GM12878 (cell line): ENCODE results near the gene RND1. TPM values are rescaled to one million over a fixed set of nuclear protein-coding genes. Genes with fewer than 3 reads are reported as not detected.

Experiments used
- ATAC-seq: fragments of 200-7000 bp; cut with Tn5 transposase; 3 replicates; pipeline ENCODE4 v1.9.1; 2020; ENCODE audit warnings: mild to moderate bottlenecking, moderate library complexity
- BruUV-seq: library from RNA; stranded (reverse); fragments of 400-500 nt; replicated peaks from 2 replicates; lab custom pipeline; 2021; lab: Mats Ljungman, UMichigan
- CTCF ChIA-PET: fragments of 300-600 bp; sonication (Branson Sonifier 250); formaldehyde crosslinking; extraction: SDS; loops from one replicate; lab custom pipeline; 2021; ENCODE audit warnings: inconsistent platforms; lab: Yijun Ruan, JAX
- POLR2A ChIA-PET: fragments of 350-600 bp; formaldehyde crosslinking; extraction: SDS; loops from one replicate; lab custom pipeline; 2021; ENCODE audit warnings: inconsistent platforms; lab: Charles Lee
- RAD21 ChIA-PET: fragments of 300-600 bp; sonication (Branson Sonifier 250); formaldehyde crosslinking; loops from one replicate; lab custom pipeline; 2023; ENCODE audit warnings: antibody characterized with exemption; ENCODE audit not compliant: unreplicated experiment; lab: Charles Lee
- SMC1A ChIA-PET: fragments of 300-600 bp; sonication (Branson Sonifier 250); formaldehyde crosslinking; loops from one replicate; lab custom pipeline; 2023; ENCODE audit not compliant: unreplicated experiment, uncharacterized antibody; lab: Charles Lee
- DNase-seq: peaks from one replicate; pipeline ENCODE4 v3.0.0-alpha.2; 2011; ENCODE audit warnings: low read depth, low spot score
- FAIRE-seq: peaks from 3 replicates; lab custom pipeline; 2011; peaks lifted over from hg19 to GRCh38; lab: Jason Lieb, UNC
- H2AFZ ChIP-seq: 2 replicates; pipeline ENCODE4 v1.6.0; 2011; ENCODE audit warnings: low read depth, low read length, control low read depth; ENCODE audit not compliant: control insufficient read depth
- H3K27ac ChIP-seq: 2 replicates; pipeline ENCODE4 v1.5.1; 2011; ENCODE audit warnings: control low read depth; ENCODE audit not compliant: control insufficient read depth, insufficient read depth
- H3K27me3 ChIP-seq, 2 experiments: replicated peaks in 1 of 2; 2 replicates each; pipeline versions ENCODE4 v1.6.0 to v1.6.1; 2011; ENCODE audit warnings: low read length in 1 of 2; ENCODE audit not compliant: control insufficient read depth in 2 of 2, insufficient read depth in 2 of 2
- H3K36me3 ChIP-seq, 2 experiments: 2 replicates each; pipeline ENCODE4 v1.5.1; 2011; ENCODE audit warnings: low read length in 1 of 2; ENCODE audit not compliant: control insufficient read depth in 2 of 2, insufficient read depth in 2 of 2
- H3K4me1 ChIP-seq: 2 replicates; pipeline ENCODE4 v1.6.1; 2011; ENCODE audit warnings: mild to moderate bottlenecking, low read length, moderate library complexity, mixed read lengths; ENCODE audit not compliant: control insufficient read depth, insufficient read depth
- H3K4me2 ChIP-seq: 2 replicates; pipeline ENCODE4 v1.6.0; 2011; ENCODE audit warnings: control low read depth; ENCODE audit not compliant: control insufficient read depth, insufficient read depth
- H3K4me3 ChIP-seq: fragments of 200-600 bp; sonication (generic); 2 replicates; pipeline ENCODE4 v1.5.1; 2016
- H3K79me2 ChIP-seq: 2 replicates; pipeline ENCODE4 v1.6.0; 2011; ENCODE audit warnings: low read length; ENCODE audit not compliant: control insufficient read depth, insufficient read depth
- H3K9ac ChIP-seq: 2 replicates; pipeline ENCODE4 v1.8.0; 2011; ENCODE audit warnings: low read length, control low read depth, mixed read lengths; ENCODE audit not compliant: control insufficient read depth, insufficient read depth
- H3K9me3 ChIP-seq: replicated peaks from 3 replicates; pipeline ENCODE4 v1.5.1; 2011; ENCODE audit warnings: mild to moderate bottlenecking, low read length; ENCODE audit not compliant: control insufficient read depth, insufficient read depth
- H4K20me1 ChIP-seq: 2 replicates; pipeline ENCODE4 v1.6.0; 2011; ENCODE audit not compliant: control insufficient read depth, insufficient read depth
- BMI1 ChIP-seq: fragments of 450-650 bp; IDR thresholded peaks from 2 replicates; pipeline ENCODE4 v1.6.1; 2016; ENCODE audit warnings: mild to moderate bottlenecking, moderate library complexity, borderline replicate concordance
- CHD4 ChIP-seq: fragments of 200-600 bp; sonication (generic); IDR thresholded peaks from 2 replicates; pipeline ENCODE4 v1.6.1; 2016; ENCODE audit warnings: mild to moderate bottlenecking
- EED ChIP-seq: sonication (generic); IDR thresholded peaks from 2 replicates; pipeline ENCODE4 v1.6.1; 2016; ENCODE audit warnings: antibody characterized with exemption, low read depth
- ETV6 ChIP-seq, 2 experiments: fragments of 450-650 bp in 1 of 2; IDR thresholded peaks in 1 of 2; conservative IDR thresholded peaks in 1 of 2; 2 replicates each; pipeline ENCODE4 v1.6.1; 2014; ENCODE audit warnings: antibody characterized with exemption in 1 of 2, borderline replicate concordance in 1 of 2, low read depth in 1 of 2, mild to moderate bottlenecking in 1 of 2, moderate library complexity in 1 of 2
- LARP7 ChIP-seq: fragments of 450-650 bp; IDR thresholded peaks from 2 replicates; pipeline ENCODE4 v1.6.1; 2017; ENCODE audit warnings: mild to moderate bottlenecking
- NBN ChIP-seq: fragments of 450-650 bp; IDR thresholded peaks from 2 replicates; pipeline ENCODE4 v1.6.1; 2016
- NFYB ChIP-seq: IDR thresholded peaks from 2 replicates; pipeline ENCODE4 v1.6.1; 2011; ENCODE audit warnings: low read depth, mild to moderate bottlenecking, low read length, improper control_type of control experiment, moderate library complexity; ENCODE audit not compliant: insufficient read depth
- PML ChIP-seq: IDR thresholded peaks from 2 replicates; pipeline ENCODE4 v1.6.1; 2012; ENCODE audit warnings: low read length, inconsistent platforms
- SREBF2 ChIP-seq: IDR thresholded peaks from 2 replicates; pipeline ENCODE4 v1.6.1; 2012; ENCODE audit warnings: mild to moderate bottlenecking, low read length
- STAT3 ChIP-seq: IDR thresholded peaks from 2 replicates; pipeline ENCODE4 v1.6.1; 2011; ENCODE audit warnings: low read depth, low read length, improper control_type of control experiment
- ZBTB40 ChIP-seq: fragments of 450-650 bp; IDR thresholded peaks from 2 replicates; pipeline ENCODE4 v1.6.1; 2016; ENCODE audit warnings: mild to moderate bottlenecking, moderate library complexity, borderline replicate concordance
- WGBS: methylation state at CpG from one replicate; pipeline ENCODE4 v1.1.6; 2016; ENCODE audit warnings: low lambda C conversion rate; ENCODE audit not compliant: insufficient replicate concordance, insufficient coverage; ENCODE audit errors: missing lambda C conversion rate; 5-methylcytosine and 5-hydroxymethylcytosine counted together
- in situ Hi-C: fragments of 300-500 bp; cut with MboI; formaldehyde crosslinking; loops from 9 replicates; pipeline ENCODE4 v1.14.3; 2018; ENCODE audit warnings: mixed read lengths
- intact Hi-C: fragments of 100-400 bp; cut with micrococcal nuclease; formaldehyde crosslinking; loops from one replicate; pipeline ENCODE4 v1.14.2; 2022; ENCODE audit not compliant: unreplicated experiment
- polyA plus RNA-seq, 11 experiments: library from polyadenylated mRNA; depleted of rRNA in 4 of 11; unstranded in 6 of 11; stranded (reverse) in 5 of 11; fragments of >200 nt; fragmentation: Nextera tagmentation in 4 of 11; fragmentation: Illumina TruSeq in 1 of 11; extraction: Ambion mirVana in 4 of 11; extraction: Trizol in 1 of 11; gene quantifications; 1 replicate in 1 of 11; 2 replicates in 10 of 11; pipeline versions ENCODE4 v1.2.1 to v1.2.3, GENCODE V29; 2011 to 2016; ENCODE audit warnings: inconsistent platforms in 2 of 11, missing spikeins in 2 of 11, low read depth in 1 of 11
- total RNA-seq, 4 experiments: library from RNA; depleted of rRNA in 3 of 4; stranded (reverse); fragments of >200 nt in 3 of 4; fragmentation: Illumina TruSeq in 1 of 4; extraction: Trizol in 1 of 4; gene quantifications; 2 replicates each; pipeline versions ENCODE4 v1.2.1 to v1.2.3, GENCODE V29; 2013 to 2021
- TF ChIP-seq, protein P1 (sequence below): fragments of 450-650 bp; IDR thresholded peaks from 2 replicates; pipeline ENCODE4 v1.6.1; 2017; ENCODE audit warnings: mild to moderate bottlenecking
- TF ChIP-seq, protein P2 (sequence below): fragments of 450-650 bp; IDR thresholded peaks from 2 replicates; pipeline ENCODE4 v1.6.1; 2016; ENCODE audit warnings: mild to moderate bottlenecking

RND1 gene
- total and polyA plus RNA-seq, 10 of the 15 experiments (the other 5 are each of a cell fraction or from before 2014, with no cell fraction given), result 0.24 to 5.1 (median 1.5) TPM

GRCh38 chr12:48851883-48852733 lies 13.6 kb downstream of the RND1 start, which contains the start of gene DDX23:
Gene DDX23 (minus strand): TSS chr12:48852163. CDS start chr12:48845782, 6,381 bp downstream.
- FAIRE-seq (peak; percentile 95), DNase-seq (peak; percentile 77), ATAC-seq (peak; percentile 98)
- H4K20me1 ChIP-seq, result no peaks in the 10 kb centered on the region
- CTCF ChIA-PET, result interaction anchor here (0.7 to 9.2 kb wide), 51 partner anchors 13 to 412 kb away, joined by 3 to 271 read pairs (median 9); partner anchors contain the start of genes ARF3, CACNB3, DDN and FKBP11
- POLR2A ChIA-PET, result interaction anchor here (0.6 to 3.5 kb wide), 25 partner anchors 8 to 280 kb away, joined by 3 to 52 read pairs (median 4); partner anchors contain the start of genes DDN, KANSL2, RND1 and TUBA1B
- intact Hi-C loops, result loop anchor here (2.0 kb wide), 2 partner anchors 49 to 73 kb away; partner anchors contain the start of gene FKBP11
- SMC1A ChIA-PET, result interaction anchor here (0.6 to 6.1 kb wide), 37 partner anchors 15 to 390 kb away, joined by 3 to 145 read pairs (median 5); partner anchors contain the start of genes ARF3, DDN, FKBP11 and LMBR1L
- no peaks in the 10 kb centered on the region for H3K9me3 ChIP-seq
- peak within 1 kb of the TSS; percentile 90 for H3K27ac ChIP-seq
- H3K4me3 ChIP-seq, result peak within 1 kb of the TSS; percentile 89
- H3K27me3 ChIP-seq, result no peaks in the 10 kb centered on the region
- RAD21 ChIA-PET, result interaction anchor here (0.7 to 7.2 kb wide), 28 partner anchors 13 to 218 kb away, joined by 3 to 167 read pairs (median 7); partner anchors contain the start of genes ARF3, FKBP11, RHEBL1 and RND1
- no peaks in the 10 kb centered on the region for H3K36me3 ChIP-seq
- WGBS, result under 1% methylated on average over 53 of the region's 53 CpGs
- peaks cover 10% of the 10 kb centered on the region; the same call in 1 of the 2 replicates for H3K4me1 ChIP-seq
- H2AFZ ChIP-seq, result peak within 1 kb of the TSS; percentile 96
- peak within 1 kb of the TSS; percentile 98 for H3K4me2 ChIP-seq
- H3K9ac ChIP-seq, result peak within 1 kb of the TSS; percentile 99
- in situ Hi-C loops, result loop anchor here (5.0 kb wide), 1 partner anchor 35 kb away; no protein-coding TSS in a partner anchor
- TSS peak; percentile 99 for BruUV-seq
- H3K79me2 ChIP-seq, result peaks cover 40% of the 10 kb centered on the region
- TF ChIP-seq NFYB (peak; percentile 56; the same call in 1 of the 2 replicates), EED (peak; percentile 76), LARP7 (no peak; the same call in none of the 2 replicates), BMI1 (no peak), SREBF2 (no peak), ZBTB40 (peak; percentile 80; the same call in 1 of the 2 replicates), NBN (peak; percentile 56), CHD4 (no peak), PML (peak; percentile 66; the same call in 1 of the 2 replicates), STAT3 (no peak), ETV6 (conservative IDR thresholded peaks at IDR 0.05 in 1 of 2, IDR thresholded peaks at IDR 0.05 in 1 of 2; ENCODE audit: borderline replicate concordance in 1 of 2, low read depth in 1 of 2) (peak in 1 of 2 experiments; percentile 82; a peak in 3 of 4 replicates)
- TF ChIP-seq, protein P1, sequence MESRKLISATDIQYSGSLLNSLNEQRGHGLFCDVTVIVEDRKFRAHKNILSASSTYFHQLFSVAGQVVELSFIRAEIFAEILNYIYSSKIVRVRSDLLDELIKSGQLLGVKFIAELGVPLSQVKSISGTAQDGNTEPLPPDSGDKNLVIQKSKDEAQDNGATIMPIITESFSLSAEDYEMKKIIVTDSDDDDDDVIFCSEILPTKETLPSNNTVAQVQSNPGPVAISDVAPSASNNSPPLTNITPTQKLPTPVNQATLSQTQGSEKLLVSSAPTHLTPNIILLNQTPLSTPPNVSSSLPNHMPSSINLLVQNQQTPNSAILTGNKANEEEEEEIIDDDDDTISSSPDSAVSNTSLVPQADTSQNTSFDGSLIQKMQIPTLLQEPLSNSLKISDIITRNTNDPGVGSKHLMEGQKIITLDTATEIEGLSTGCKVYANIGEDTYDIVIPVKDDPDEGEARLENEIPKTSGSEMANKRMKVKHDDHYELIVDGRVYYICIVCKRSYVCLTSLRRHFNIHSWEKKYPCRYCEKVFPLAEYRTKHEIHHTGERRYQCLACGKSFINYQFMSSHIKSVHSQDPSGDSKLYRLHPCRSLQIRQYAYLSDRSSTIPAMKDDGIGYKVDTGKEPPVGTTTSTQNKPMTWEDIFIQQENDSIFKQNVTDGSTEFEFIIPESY, result no peak
- TF ChIP-seq, protein P2, sequence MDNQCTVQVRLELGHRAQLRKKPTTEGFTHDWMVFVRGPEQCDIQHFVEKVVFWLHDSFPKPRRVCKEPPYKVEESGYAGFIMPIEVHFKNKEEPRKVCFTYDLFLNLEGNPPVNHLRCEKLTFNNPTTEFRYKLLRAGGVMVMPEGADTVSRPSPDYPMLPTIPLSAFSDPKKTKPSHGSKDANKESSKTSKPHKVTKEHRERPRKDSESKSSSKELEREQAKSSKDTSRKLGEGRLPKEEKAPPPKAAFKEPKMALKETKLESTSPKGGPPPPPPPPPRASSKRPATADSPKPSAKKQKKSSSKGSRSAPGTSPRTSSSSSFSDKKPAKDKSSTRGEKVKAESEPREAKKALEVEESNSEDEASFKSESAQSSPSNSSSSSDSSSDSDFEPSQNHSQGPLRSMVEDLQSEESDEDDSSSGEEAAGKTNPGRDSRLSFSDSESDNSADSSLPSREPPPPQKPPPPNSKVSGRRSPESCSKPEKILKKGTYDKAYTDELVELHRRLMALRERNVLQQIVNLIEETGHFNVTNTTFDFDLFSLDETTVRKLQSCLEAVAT, result peak; percentile 50; the same call in 1 of the 2 replicates
